GM18498 (cell line): ENCODE data around the gene ST8SIA5.

Experiments
- ATAC-seq: cut with Tn5 transposase; IDR thresholded peaks from one replicate; pipeline ENCODE4 v1.9.1; 2021; ENCODE audit warnings: mild to moderate bottlenecking, moderate library complexity; ENCODE audit not compliant: unreplicated experiment

ST8SIA5 gene

GRCh38 chr18:46632401-46633071, 124.3 kb downstream of the ST8SIA5 start:
- ATAC-seq: no peak

GRCh38 chr18:46630991-46631390, 125.9 kb downstream of the ST8SIA5 start:
- ATAC-seq: no peak

- ATAC-seq: no peak
These were observed 126.7 kb downstream of the ST8SIA5 start for GRCh38 chr18:46630160-46630559.

- ATAC-seq: no peak
These were observed 127.5 kb downstream of the ST8SIA5 start for GRCh38 chr18:46629361-46629760.

GRCh38 chr18:46628206-46628605, 128.6 kb downstream of the ST8SIA5 start:
- ATAC-seq: no peak

- no peak for ATAC-seq
These were observed 129.7 kb downstream of the ST8SIA5 start for GRCh38 chr18:46627136-46627535.

- ATAC-seq: no peak
These were observed 131.8 kb downstream of the ST8SIA5 start for GRCh38 chr18:46625069-46625468.

GRCh38 chr18:46624127-46624526, 132.7 kb downstream of the ST8SIA5 start:
- no peak for ATAC-seq

- no peak for ATAC-seq
These were observed 133.3 kb downstream of the ST8SIA5 start for GRCh38 chr18:46623541-46623940.

- no peak for ATAC-seq
These were observed 133.9 kb downstream of the ST8SIA5 start for GRCh38 chr18:46622999-46623398.

- no peak for ATAC-seq
These were observed 134.4 kb downstream of the ST8SIA5 start for GRCh38 chr18:46622451-46622850.

GRCh38 chr18:46621871-46622270, 135.0 kb downstream of the ST8SIA5 start:
- ATAC-seq: no peak

- no peak for ATAC-seq
These were observed 135.6 kb downstream of the ST8SIA5 start for GRCh38 chr18:46621111-46621766.

- no peak for ATAC-seq
These were observed 137.3 kb downstream of the ST8SIA5 start for GRCh38 chr18:46619559-46619958.
